CD4-positive, alpha-beta T cell treated with Interleukin-17A for 4 hours (primary cell): ENCODE results near the gene DDX27.
A peak's percentile ranks its signal among the peaks of the same experiment; 100 is the strongest.

ENCODE experiments used
- DNase-seq: peaks from one replicate; pipeline ENCODE4 v3.0.0-alpha.2; 2020; ENCODE audit warnings: mixed read lengths

The DDX27 gene

GRCh38 chr20:49252556-49253350 is 33.5 kb downstream of the DDX27 start:
- no peak for DNase-seq

- DNase-seq, result no peak
Observed at GRCh38 chr20:49256261-49256660, 37.0 kb downstream of the DDX27 start.

GRCh38 chr20:49259284-49259683 is 40.1 kb downstream of the DDX27 start:
- no peak for DNase-seq

- no peak for DNase-seq
Observed at GRCh38 chr20:49259799-49260198, 40.6 kb downstream of the DDX27 start.

GRCh38 chr20:49260218-49260617 is 41.0 kb downstream of the DDX27 start:
- no peak for DNase-seq

- DNase-seq, result no peak
Observed at GRCh38 chr20:49261173-49261572, 42.0 kb downstream of the DDX27 start.

- no peak for DNase-seq
Observed at GRCh38 chr20:49262444-49262843, 43.2 kb downstream of the DDX27 start.

GRCh38 chr20:49267327-49267726 is 48.1 kb downstream of the DDX27 start:
- no peak for DNase-seq

GRCh38 chr20:49268600-49269365 is 49.6 kb downstream of the DDX27 start:
- DNase-seq, result no peak

- DNase-seq, result no peak
Observed at GRCh38 chr20:49270177-49270576, 51.0 kb downstream of the DDX27 start.

- DNase-seq, result no peak
Observed at GRCh38 chr20:49270736-49271135, 51.5 kb downstream of the DDX27 start.

- DNase-seq, result no peak
Observed at GRCh38 chr20:49272654-49273053, 53.4 kb downstream of the DDX27 start.

GRCh38 chr20:49273696-49274277 is 54.6 kb downstream of the DDX27 start:
- no peak for DNase-seq

GRCh38 chr20:49275216-49275615 is 56.0 kb downstream of the DDX27 start:
- no peak for DNase-seq

- DNase-seq, result no peak
Observed at GRCh38 chr20:49275636-49276035, 56.4 kb downstream of the DDX27 start.

GRCh38 chr20:49276161-49276960 is 57.1 kb downstream of the DDX27 start:
- peak; percentile 59 for DNase-seq

- DNase-seq, result peak; percentile 33
Observed at GRCh38 chr20:49276961-49277785, 58.0 kb downstream of the DDX27 start.

- DNase-seq, result no peak
Observed at GRCh38 chr20:49277786-49278035, 58.5 kb downstream of the DDX27 start.

- peak; percentile 99 for DNase-seq
Observed at GRCh38 chr20:49278036-49278817, 59.0 kb downstream of the DDX27 start, which contains the start of gene ZNFX1. Gene ZNFX1 (minus strand): TSS chr20:49278057. CDS start chr20:49275839, 2,218 bp downstream.

- DNase-seq, result peak; percentile 27
Observed at GRCh38 chr20:49278818-49279676, 59.8 kb downstream of the DDX27 start.
